MM.1S (cell line): Measurements from ENCODE around the gene RHOXF1.

ENCODE experiments used
- EZH2 ChIP-seq: fragments of 300-600 bp; sonication (generic); optimal IDR thresholded peaks from 2 replicates; pipeline ENCODE3; 2017; ENCODE audit warnings: low read depth, mild to moderate bottlenecking, antibody characterized with exemption, low read length, mixed read lengths
- TF ChIP-seq, protein P1 (sequence below): fragments of 300-600 bp; sonication (generic); IDR thresholded peaks from 2 replicates; pipeline ENCODE4 v1.5.1; 2016; ENCODE audit warnings: antibody characterized with exemption, low read length, mixed read lengths

- TF ChIP-seq, protein P1, sequence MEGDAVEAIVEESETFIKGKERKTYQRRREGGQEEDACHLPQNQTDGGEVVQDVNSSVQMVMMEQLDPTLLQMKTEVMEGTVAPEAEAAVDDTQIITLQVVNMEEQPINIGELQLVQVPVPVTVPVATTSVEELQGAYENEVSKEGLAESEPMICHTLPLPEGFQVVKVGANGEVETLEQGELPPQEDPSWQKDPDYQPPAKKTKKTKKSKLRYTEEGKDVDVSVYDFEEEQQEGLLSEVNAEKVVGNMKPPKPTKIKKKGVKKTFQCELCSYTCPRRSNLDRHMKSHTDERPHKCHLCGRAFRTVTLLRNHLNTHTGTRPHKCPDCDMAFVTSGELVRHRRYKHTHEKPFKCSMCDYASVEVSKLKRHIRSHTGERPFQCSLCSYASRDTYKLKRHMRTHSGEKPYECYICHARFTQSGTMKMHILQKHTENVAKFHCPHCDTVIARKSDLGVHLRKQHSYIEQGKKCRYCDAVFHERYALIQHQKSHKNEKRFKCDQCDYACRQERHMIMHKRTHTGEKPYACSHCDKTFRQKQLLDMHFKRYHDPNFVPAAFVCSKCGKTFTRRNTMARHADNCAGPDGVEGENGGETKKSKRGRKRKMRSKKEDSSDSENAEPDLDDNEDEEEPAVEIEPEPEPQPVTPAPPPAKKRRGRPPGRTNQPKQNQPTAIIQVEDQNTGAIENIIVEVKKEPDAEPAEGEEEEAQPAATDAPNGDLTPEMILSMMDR = no peak
- no peak for TF ChIP-seq EZH2
These were observed 20.4 kb upstream of the RHOXF1 start for GRCh38 chrX:120136128-120136527.
